ENCODE measurements around the gene MEFV. TPM values are rescaled to one million over a fixed set of nuclear protein-coding genes. Genes with fewer than 3 reads are reported as not detected.

MEFV gene
- total and polyA plus RNA-seq, 10 of the 15 experiments (the other 5 are each of a cell fraction or from before 2014, with no cell fraction given), result 0.03 to 0.11 (median 0.09) TPM; not detected in 5

DNA sequence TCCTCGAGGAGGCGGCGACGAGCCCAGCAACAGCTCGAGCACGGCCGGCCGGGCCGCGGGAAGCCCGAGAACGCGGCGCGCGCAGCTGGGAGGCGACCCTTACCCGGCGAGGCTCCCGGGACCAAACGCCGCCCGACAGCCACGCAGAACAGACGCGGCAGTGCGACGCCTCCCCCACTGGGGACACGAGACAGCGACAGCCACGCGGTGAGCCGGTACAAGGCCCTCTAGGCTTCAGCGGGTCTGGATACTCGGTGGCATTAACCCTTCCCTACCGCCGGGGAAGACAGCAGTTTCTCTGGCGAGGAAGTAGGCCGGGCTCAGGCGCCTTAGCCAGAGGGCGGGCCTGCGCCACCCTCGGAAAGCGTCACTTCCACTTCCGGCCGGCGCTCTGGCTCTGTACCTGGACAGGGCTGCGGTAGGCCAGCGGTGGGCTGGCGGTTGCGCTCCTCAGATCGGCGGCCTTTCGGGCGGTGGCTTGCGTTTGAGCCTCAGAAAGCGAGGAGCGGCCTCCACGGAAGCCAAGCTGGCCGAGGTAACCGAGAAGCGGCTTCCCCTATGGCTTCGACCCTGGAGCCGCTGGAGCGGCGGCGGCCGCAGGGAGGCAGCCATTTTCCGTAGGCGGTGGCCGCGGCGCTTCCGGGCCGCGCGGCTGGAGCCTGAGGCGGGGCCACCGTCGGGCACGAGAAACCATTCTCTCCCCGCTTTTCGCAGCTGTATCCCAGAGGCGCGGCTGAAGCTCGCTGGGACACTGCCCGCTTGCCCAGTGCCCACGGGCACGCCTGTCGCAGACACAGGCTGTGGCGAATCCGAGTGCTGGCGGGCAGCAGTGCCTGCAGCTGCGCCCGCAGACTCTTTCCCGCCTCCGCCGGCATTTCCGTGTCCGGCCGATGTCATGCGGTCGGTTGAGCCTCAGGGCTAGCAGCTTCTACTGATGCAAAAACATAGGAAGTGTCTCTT, 49.0 kb upstream of the MEFV start, which contains the start of the genes TIGD7 and ZNF75A (continued):
- TF ChIP-seq SRF (IDR thresholded peaks at IDR 0.05; ENCODE audit: low read depth in 2 of 2, low read length in 2 of 2), result no peak
- no peak for TF ChIP-seq FOXM1 (IDR thresholded peaks at IDR 0.05; ENCODE audit: low read depth, low read length)
- TF ChIP-seq NFYA (IDR thresholded peaks at IDR 0.05; ENCODE audit: borderline replicate concordance, low read depth, low read length), result no peak
- TF ChIP-seq, protein P1, sequence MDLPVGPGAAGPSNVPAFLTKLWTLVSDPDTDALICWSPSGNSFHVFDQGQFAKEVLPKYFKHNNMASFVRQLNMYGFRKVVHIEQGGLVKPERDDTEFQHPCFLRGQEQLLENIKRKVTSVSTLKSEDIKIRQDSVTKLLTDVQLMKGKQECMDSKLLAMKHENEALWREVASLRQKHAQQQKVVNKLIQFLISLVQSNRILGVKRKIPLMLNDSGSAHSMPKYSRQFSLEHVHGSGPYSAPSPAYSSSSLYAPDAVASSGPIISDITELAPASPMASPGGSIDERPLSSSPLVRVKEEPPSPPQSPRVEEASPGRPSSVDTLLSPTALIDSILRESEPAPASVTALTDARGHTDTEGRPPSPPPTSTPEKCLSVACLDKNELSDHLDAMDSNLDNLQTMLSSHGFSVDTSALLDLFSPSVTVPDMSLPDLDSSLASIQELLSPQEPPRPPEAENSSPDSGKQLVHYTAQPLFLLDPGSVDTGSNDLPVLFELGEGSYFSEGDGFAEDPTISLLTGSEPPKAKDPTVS (IDR thresholded peaks at IDR 0.05; ENCODE audit: low read depth, low read length), result no peak
- TF ChIP-seq SMAD1 (IDR thresholded peaks at IDR 0.05; ENCODE audit: low read depth, partially characterized antibody), result peak; percentile 39
- TF ChIP-seq, protein P2, sequence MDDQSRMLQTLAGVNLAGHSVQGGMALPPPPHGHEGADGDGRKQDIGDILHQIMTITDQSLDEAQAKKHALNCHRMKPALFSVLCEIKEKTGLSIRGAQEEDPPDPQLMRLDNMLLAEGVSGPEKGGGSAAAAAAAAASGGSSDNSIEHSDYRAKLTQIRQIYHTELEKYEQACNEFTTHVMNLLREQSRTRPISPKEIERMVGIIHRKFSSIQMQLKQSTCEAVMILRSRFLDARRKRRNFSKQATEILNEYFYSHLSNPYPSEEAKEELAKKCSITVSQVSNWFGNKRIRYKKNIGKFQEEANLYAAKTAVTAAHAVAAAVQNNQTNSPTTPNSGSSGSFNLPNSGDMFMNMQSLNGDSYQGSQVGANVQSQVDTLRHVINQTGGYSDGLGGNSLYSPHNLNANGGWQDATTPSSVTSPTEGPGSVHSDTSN (IDR thresholded peaks at IDR 0.05; ENCODE audit: insufficient replicate concordance, low read depth, low read length), result no peak
- peak; percentile 36; the same call in 1 of the 2 replicates for TF ChIP-seq ZNF207 (IDR thresholded peaks at IDR 0.05; ENCODE audit: borderline replicate concordance)
- peak; percentile 95 for TF ChIP-seq YY1 (IDR thresholded peaks at IDR 0.05; ENCODE audit: low read depth, low read length)
- no peak for TF ChIP-seq BRCA1 (IDR thresholded peaks at IDR 0.05; ENCODE audit: low read depth, low read length)
- peak; percentile 20; the same call in 1 of the 2 replicates for TF ChIP-seq MXI1 (IDR thresholded peaks at IDR 0.05; ENCODE audit: low read depth, low read length)
- peak; percentile 50 for TF ChIP-seq SP1 (IDR thresholded peaks at IDR 0.05; ENCODE audit: low read depth, low read length)
- TF ChIP-seq ZNF622 (IDR thresholded peaks at IDR 0.05), result no peak
- 0 out of 2 replicates have a peak, but pooled peaks have one; percentile 54 for TF ChIP-seq RB1 (IDR thresholded peaks at IDR 0.05; ENCODE audit: borderline replicate concordance)
- TF ChIP-seq RUNX3 (IDR thresholded peaks at IDR 0.05; ENCODE audit: low read length), result peak; percentile 57; the same call in 1 of the 2 replicates
- TF ChIP-seq, protein P3, sequence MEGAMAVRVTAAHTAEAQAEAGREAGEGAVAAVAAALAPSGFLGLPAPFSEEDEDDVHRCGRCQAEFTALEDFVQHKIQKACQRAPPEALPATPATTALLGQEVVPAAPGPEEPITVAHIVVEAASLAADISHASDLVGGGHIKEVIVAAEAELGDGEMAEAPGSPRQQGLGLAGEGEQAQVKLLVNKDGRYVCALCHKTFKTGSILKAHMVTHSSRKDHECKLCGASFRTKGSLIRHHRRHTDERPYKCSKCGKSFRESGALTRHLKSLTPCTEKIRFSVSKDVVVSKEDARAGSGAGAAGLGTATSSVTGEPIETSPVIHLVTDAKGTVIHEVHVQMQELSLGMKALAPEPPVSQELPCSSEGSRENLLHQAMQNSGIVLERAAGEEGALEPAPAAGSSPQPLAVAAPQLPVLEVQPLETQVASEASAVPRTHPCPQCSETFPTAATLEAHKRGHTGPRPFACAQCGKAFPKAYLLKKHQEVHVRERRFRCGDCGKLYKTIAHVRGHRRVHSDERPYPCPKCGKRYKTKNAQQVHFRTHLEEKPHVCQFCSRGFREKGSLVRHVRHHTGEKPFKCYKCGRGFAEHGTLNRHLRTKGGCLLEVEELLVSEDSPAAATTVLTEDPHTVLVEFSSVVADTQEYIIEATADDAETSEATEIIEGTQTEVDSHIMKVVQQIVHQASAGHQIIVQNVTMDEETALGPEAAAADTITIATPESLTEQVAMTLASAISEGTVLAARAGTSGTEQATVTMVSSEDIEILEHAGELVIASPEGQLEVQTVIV (IDR thresholded peaks at IDR 0.05; ENCODE audit: borderline replicate concordance, partially characterized antibody), result peak; percentile 29
- TF ChIP-seq, protein P4, sequence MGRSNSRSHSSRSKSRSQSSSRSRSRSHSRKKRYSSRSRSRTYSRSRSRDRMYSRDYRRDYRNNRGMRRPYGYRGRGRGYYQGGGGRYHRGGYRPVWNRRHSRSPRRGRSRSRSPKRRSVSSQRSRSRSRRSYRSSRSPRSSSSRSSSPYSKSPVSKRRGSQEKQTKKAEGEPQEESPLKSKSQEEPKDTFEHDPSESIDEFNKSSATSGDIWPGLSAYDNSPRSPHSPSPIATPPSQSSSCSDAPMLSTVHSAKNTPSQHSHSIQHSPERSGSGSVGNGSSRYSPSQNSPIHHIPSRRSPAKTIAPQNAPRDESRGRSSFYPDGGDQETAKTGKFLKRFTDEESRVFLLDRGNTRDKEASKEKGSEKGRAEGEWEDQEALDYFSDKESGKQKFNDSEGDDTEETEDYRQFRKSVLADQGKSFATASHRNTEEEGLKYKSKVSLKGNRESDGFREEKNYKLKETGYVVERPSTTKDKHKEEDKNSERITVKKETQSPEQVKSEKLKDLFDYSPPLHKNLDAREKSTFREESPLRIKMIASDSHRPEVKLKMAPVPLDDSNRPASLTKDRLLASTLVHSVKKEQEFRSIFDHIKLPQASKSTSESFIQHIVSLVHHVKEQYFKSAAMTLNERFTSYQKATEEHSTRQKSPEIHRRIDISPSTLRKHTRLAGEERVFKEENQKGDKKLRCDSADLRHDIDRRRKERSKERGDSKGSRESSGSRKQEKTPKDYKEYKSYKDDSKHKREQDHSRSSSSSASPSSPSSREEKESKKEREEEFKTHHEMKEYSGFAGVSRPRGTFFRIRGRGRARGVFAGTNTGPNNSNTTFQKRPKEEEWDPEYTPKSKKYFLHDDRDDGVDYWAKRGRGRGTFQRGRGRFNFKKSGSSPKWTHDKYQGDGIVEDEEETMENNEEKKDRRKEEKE (IDR thresholded peaks at IDR 0.05), result no peak
- TF ChIP-seq JUND (IDR thresholded peaks at IDR 0.05; ENCODE audit: low read depth, low read length), result no peak
- no peak for TF ChIP-seq ZNF217 (IDR thresholded peaks at IDR 0.05)
- peak; percentile 85 for TF ChIP-seq NBN (IDR thresholded peaks at IDR 0.05)
- TF ChIP-seq NRF1 (conservative IDR thresholded peaks at IDR 0.05; ENCODE audit: low read depth, low read length), result no peak
